SHP77 treated with DMSO at 0.1 percent for 48 hours (cell line): ENCODE data around the gene GRIN3A.
"Not testable (repeated sequence)": the region's sequence is repeated elsewhere in the genome, so short reads cannot be mapped to it uniquely, and the experiment has no call there.

Experiments
- DNase-seq: peaks from one replicate; lab custom pipeline; 2025; lab: John Stamatoyannopoulos, UW

The GRIN3A gene

DNA sequence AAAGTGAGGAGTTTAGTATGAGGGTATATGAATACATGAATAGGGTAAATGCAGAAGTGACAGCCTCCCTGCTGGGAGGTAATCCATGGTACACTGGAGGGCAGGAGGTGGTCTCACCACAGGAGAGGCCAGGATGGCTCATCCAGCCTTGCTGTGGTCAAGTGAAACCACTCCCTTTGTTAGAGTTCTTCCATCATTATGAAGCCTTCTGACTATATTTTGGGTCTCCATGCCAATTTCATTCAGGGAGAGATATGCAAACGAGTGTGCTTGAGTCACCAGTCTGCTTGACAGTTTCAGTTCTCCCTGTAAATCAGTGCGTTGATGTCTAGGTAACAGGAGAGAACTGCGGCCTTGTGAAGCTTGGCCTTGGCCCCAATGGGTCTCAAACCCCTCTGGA lies 160.1 kb downstream of the GRIN3A start:
- DNase-seq: no peak

GRCh38 chr9:101574731-101575333 lies 163.6 kb downstream of the GRIN3A start:
- DNase-seq: no peak

GRCh38 chr9:101572316-101572715 lies 166.1 kb downstream of the GRIN3A start:
- DNase-seq: no peak

DNA sequence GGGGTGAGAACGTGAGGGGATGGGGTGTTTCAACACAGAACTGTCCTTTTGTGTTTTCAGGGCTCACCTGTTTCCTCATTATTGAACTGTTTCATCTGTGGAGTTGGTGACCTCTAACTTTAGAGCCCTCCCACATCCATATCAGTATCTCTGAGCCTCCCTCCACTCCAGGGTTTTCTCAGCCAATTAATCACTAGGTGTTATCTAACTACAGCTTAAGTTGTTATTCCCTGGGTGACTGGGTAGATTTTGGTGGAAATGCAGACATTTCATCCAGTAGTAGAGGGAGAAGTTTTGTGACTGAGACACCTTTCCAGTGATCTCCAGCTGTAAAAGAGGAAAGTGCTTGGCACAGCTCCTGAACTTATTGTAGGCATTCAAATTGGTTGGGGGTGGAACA lies 167.3 kb downstream of the GRIN3A start:
- DNase-seq: no peak

- DNase-seq: no peak
Measured at GRCh38 chr9:101569741-101570501, 168.5 kb downstream of the GRIN3A start.

DNA sequence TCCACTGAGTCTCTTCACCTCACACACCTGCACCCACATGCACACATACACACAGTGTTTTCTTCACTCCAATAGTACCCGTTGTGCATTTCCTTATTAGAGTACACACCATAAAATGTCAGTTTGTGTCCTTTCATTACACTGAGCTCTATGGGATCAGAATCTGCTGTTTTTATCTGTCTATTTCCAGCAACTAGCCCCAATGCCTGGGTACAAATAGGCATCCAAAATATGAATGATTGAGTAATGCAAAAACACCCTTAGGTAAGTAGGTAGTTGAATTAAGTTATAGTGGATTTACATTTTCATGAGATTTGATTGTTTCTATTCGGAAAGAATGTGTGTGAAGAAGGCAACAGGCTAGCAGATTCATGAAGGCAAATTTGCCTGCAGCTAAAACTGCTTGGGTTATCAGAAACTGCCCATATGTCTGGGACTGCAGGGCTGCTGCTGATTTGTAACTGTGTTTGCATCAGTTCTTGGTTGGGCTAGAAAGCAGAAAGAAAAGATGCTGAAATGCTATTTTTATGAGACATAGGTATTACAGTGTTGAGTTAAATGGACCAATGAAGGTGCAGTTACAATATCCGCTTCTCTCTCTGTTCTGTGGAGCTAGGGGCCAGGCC lies 170.6 kb downstream of the GRIN3A start:
- no peak for DNase-seq

- DNase-seq: no peak
Measured at GRCh38 chr9:101566904-101567724, 171.3 kb downstream of the GRIN3A start.

DNA sequence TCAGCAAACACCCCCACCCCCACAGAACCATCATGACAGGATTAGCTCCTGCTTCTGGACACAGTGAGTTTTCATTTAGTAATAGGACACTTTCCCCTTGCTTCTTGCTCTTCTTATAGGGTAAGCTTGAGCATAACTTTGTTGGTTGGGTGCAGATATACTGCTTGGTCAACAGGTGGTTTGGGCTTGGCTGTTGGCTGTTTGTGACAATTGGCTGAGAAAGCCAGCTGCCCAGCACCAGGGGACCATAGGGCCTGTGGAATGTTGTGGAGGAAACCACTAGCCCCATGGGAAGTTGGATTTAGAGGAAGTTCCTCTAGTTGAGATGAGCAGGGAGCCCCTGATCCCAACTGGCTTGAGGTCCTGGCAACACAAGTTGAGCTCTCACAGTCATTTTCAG lies 174.2 kb downstream of the GRIN3A start:
- no peak for DNase-seq

GRCh38 chr9:101562966-101563365 lies 175.5 kb downstream of the GRIN3A start:
- DNase-seq: no peak

DNA sequence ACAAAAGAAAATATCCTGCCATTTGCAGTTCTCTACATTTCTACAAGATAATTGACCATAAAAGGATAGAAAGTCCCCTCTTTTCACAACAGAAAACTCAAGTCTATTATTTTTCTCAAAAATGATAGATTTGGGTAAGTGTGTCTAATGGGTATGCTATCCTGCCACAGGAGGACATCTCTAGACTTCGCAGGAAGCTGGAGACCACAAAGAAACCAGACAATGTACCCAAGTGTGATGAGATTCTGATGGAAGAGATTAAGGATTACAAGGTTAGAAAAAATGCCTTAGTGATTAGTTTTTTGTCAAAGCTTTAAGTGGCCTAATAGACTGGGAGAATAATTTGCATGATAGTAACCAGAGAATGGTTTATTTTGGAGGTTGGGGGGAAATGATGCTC lies 176.7 kb downstream of the GRIN3A start:
- no peak for DNase-seq

DNA sequence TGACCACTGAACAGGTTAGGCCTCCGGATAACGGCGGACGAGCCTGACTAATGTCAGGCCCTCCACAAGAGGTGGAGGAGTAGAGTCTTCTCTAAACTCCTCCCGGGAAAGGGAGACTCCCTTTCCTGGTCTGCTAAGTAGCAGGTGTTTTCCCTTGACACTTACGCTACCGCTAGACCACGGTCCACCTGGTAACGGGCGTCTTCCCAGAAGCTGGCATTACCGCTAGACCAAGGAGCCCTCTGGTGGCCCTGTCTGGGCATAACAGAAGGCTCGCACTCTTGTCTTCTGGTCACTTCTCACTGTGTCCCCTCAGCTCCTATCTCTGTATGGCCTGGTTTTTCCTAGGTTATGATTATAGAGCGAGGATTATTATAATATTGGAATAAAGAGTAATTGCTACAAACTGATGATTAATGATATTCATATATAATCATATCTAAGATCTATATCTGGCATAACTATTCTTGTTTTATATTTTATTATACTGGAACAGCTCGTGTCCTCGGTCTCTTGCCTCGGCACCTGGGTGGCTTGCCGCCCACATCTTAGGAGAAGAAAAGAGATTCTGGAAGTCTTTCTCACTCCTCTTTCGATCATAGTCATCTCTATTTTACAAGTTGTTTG lies 188.9 kb downstream of the GRIN3A start:
- DNase-seq: not testable (repeated sequence)

- DNase-seq: no peak
Measured at GRCh38 chr9:101543098-101543735, 195.2 kb downstream of the GRIN3A start.

GRCh38 chr9:101540069-101540468 lies 198.4 kb downstream of the GRIN3A start:
- no peak for DNase-seq

GRCh38 chr9:101536938-101537337 lies 201.5 kb downstream of the GRIN3A start:
- DNase-seq: no peak

DNA sequence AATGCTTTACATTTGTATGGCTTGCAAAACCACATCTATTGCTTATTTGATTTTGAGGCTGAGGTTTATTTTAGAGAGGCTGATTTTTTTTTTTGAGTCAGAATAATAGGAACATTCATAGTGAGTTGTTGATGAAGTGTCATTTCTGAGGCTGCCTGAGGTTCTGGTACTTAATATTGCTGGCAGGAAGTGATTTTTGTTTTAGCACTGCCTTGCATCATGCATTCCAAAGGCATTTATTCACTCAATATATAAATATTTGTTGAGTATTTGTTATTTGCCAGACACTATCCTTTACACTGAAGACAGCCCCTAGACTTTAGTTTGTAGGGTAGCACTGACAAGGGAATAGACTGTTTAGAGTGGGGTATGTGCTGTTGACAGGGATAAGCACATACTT lies 202.1 kb downstream of the GRIN3A start:
- no peak for DNase-seq

GRCh38 chr9:101533334-101534204 lies 204.9 kb downstream of the GRIN3A start, which contains the start of gene RNF20:
Gene RNF20 (plus strand): TSS chr9:101533853. CDS start chr9:101535424, 1,571 bp downstream.
- DNase-seq: peak; percentile 97

DNA sequence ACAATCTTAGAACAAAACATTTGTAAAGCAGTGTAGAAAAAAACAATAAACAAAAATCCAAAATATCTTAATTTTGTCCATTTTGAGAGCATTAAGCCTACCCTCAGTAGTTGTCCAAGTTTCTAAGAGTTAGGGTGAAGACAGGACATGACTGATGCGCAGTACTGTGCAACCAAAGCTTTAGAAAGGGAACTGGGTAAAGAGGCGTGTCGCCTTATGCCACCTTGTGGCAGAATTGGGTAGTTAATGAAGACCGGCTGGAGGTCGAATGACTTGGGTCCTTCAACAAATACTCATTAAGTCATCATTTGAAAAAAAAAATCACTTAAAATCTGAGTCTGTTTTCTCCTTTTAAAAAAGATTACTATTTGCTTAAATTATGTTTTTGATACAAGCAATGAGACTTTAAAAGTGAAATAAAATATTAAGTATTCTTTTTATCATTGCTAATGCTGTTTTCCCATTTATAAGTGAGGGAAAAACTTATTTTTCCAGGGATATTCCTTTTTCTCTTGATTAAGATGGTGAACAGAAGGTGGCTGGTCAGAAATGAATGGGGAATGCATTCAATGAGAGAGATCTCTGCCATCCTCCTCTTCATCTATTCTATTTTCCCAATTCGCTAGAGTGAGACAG lies 208.3 kb downstream of the GRIN3A start:
- peak; percentile 30 for DNase-seq

DNA sequence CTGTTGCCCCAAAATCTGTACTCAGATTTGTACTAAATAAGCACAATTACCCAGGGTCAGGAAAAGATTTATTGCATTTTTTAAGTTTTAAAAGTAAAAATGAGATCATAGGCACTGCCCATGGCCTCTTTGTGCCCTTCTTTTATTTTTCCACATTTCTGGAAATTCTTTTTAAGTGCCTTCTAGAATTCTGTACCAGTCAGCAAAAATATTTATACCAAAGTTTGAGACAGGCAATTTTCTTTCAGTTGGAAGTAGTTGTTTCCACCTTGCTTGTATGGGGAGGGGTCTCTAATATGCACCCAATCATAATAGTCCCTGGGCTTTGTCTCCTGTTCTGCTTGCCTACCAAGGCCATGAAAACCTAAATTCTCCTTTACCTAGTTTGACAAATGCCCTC lies 210.4 kb downstream of the GRIN3A start:
- no peak for DNase-seq

GRCh38 chr9:101527066-101527465 lies 211.4 kb downstream of the GRIN3A start:
- no peak for DNase-seq

GRCh38 chr9:101524371-101524770 lies 214.1 kb downstream of the GRIN3A start:
- no peak for DNase-seq
